HG02678 (cell line): ENCODE measurements around the gene PIP5KL1.
"Not testable (repeated sequence)": the region's sequence is repeated elsewhere in the genome, so short reads cannot be mapped to it uniquely, and the experiment has no call there.

Experiments
- ATAC-seq: cut with Tn5 transposase; IDR thresholded peaks from one replicate; pipeline ENCODE4 v1.9.1; 2021; ENCODE audit warnings: mild to moderate bottlenecking, moderate library complexity; ENCODE audit not compliant: unreplicated experiment

The PIP5KL1 gene

GRCh38 chr9:127896395-127897192, 34.0 kb downstream of the PIP5KL1 start:
- ATAC-seq: no peak

GRCh38 chr9:127895811-127896210, 34.8 kb downstream of the PIP5KL1 start:
- ATAC-seq: no peak

- ATAC-seq: no peak
These were observed 37.2 kb downstream of the PIP5KL1 start for GRCh38 chr9:127893392-127893791.

- no peak for ATAC-seq
These were observed 37.7 kb downstream of the PIP5KL1 start for GRCh38 chr9:127892831-127893230.

- ATAC-seq: no peak
These were observed 40.5 kb downstream of the PIP5KL1 start for GRCh38 chr9:127890053-127890452.

GRCh38 chr9:127887792-127888191, 42.8 kb downstream of the PIP5KL1 start:
- no peak for ATAC-seq

GRCh38 chr9:127886401-127886972, 44.1 kb downstream of the PIP5KL1 start:
- no peak for ATAC-seq

GRCh38 chr9:127885508-127886281, 44.9 kb downstream of the PIP5KL1 start:
- ATAC-seq: no peak

GRCh38 chr9:127884976-127885490, 45.5 kb downstream of the PIP5KL1 start:
- no peak for ATAC-seq

- no peak for ATAC-seq
These were observed 46.1 kb downstream of the PIP5KL1 start for GRCh38 chr9:127884427-127884911.

- ATAC-seq: no peak
These were observed 46.6 kb downstream of the PIP5KL1 start for GRCh38 chr9:127883959-127884358.

- not testable (repeated sequence) for ATAC-seq
These were observed 48.9 kb downstream of the PIP5KL1 start for GRCh38 chr9:127881715-127882114.

GRCh38 chr9:127880143-127880542, 50.4 kb downstream of the PIP5KL1 start:
- ATAC-seq: no peak

- ATAC-seq: no peak
These were observed 51.8 kb downstream of the PIP5KL1 start for GRCh38 chr9:127878652-127879390.

GRCh38 chr9:127878001-127878651, 52.5 kb downstream of the PIP5KL1 start:
- ATAC-seq: no peak

- ATAC-seq: no peak
These were observed 53.0 kb downstream of the PIP5KL1 start, which contains the start of gene AK1 for GRCh38 chr9:127877566-127877998. Gene AK1 (minus strand): TSS chr9:127877675. CDS start chr9:127874617, 3,058 bp downstream.

GRCh38 chr9:127876764-127877562, 53.6 kb downstream of the PIP5KL1 start:
- no peak for ATAC-seq

- no peak for ATAC-seq
These were observed 54.4 kb downstream of the PIP5KL1 start for GRCh38 chr9:127876026-127876763.
